ENCODE results near the gene GNG7. TPM values are rescaled to one million over a fixed set of nuclear protein-coding genes. Genes with fewer than 3 reads are reported as not detected.
"Not testable (repeated sequence)": the region's sequence is repeated elsewhere in the genome, so short reads cannot be mapped to it uniquely, and the experiment has no call there.

Gene GNG7
- total RNA-seq, 1 experiment from 2014 or later: 0.47 TPM

DNA sequence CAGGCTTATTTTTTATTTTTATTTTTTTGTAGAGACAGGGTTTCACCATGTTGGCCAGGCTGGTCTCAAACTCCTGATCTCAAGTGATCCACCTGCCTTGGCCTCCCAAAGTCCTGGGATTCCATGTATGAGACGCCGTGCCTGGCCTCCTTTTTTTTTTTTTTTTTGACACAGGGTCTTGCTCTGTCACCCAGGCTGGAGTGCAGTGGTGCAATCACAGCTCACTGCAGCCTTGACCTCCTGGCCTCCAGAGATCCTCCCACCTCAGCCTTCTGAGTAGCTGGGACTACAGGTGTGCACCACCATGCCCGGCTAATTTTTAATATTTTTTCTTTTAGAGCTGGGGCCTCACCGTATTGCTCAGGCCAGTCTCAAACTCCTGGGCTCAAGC lies 159.4 kb downstream of the GNG7 start:
- in situ Hi-C loops (cut with HindIII; ENCODE audit: low pct_unique_long_range_greater_than_20kb, low sequenced_read_pairs): not testable (repeated sequence)

DNA sequence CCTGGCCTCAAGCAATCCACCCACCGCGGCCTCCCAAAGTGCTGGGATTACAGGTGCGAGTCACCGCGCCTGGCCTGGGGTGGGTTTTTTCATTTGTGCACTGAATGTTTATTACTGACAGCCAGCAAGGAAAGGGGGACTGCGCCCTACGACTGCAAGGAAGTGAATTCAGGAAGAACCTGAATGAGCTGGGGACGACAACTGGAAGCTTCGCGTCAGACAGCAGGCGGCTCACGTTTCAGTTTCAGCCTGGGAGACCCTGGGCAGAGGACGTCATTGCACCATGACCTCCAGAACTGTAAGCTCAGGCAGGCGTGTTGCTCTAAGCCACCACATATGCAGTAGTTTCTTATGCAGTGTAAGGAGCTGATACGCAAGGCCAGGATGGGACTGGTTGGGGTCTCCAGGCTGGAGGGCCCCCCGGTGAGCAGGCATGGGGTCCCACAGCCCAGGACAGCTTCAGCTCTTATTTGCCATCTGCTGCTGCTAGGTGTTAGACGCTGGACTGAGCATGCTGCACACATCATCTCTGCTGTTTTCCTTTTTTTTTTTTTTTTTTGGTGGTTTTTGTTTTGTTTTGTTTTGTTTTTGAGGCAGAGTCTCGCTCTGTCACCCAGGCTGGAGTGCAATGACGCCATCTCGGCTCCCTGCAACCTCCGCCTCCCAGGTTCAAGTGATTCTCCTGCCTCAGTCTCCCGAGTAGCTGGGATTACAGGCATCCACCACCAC lies 160.0 kb downstream of the GNG7 start:
- DNase-seq (ENCODE audit: low read depth): peak; percentile 50
- in situ Hi-C loops (cut with HindIII; ENCODE audit: low pct_unique_long_range_greater_than_20kb, low sequenced_read_pairs): no loop called here

More for the DNA sequence above, 159.4 kb downstream of the GNG7 start:
- DNase-seq (ENCODE audit: low read depth): not testable (repeated sequence)

DNA sequence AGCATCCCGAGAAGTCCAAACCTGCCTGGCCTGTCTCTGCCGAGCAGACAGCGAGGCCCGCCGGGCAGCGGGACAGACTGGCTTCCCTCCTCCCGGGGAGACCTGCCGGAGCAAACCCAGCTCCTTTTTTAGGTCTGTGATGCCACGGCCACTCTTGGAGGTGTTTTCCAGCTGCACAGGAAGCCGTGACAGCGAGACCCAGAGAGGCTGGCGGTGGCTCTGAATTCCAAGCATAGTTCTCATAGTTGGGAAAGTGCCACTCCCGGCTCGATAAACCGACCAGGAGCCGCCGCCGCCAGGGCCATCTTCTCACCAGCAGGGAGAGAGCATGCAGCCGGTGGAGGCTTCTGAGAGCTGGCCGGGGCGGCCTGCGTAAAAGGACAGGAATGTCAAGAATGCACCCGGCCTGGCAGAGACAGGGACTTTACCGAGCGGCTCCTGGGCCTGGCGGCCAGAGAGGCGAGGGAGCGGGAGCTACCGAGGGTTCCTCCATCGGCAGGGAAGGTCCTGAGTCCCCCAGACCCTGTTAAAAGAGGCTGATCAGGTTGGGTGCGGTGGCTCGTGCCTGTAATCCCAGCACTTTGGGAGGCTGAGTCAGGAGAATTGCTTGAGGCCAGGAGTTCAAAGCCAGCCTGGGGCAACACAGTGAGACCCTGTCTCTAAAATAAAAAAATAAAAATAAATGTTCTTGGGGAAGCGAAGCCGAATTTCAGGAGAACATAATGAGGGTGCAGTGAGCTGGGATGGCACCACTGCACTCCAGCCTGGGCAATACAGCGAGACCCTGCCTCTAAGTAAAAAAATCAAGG lies 161.6 kb downstream of the GNG7 start:
- peak; percentile 94 for DNase-seq (ENCODE audit: low read depth)
- in situ Hi-C loops (cut with HindIII; ENCODE audit: low pct_unique_long_range_greater_than_20kb, low sequenced_read_pairs): no loop called here

DNA sequence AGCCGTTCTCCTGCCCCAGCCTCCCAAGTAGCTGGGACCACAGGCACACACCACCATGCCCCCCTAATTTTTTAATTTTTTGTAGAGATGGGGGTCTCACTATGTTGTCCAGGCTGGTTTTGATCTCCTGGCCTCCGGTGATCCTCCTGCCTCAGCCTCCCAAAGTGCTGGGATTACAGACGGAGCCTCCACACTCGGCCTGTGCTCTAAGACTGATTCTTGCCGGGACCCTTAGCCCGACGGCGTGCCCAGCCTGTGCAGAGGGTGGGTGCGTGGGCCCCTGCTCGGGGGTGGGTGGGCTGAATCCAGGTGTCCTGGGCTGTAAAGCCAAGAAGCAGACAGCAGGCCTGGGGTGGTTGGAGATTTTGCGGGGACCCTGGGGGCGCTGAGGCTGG lies 162.2 kb downstream of the GNG7 start:
- DNase-seq (ENCODE audit: low read depth): no peak
- in situ Hi-C loops (cut with HindIII; ENCODE audit: low pct_unique_long_range_greater_than_20kb, low sequenced_read_pairs): no loop called here

DNA sequence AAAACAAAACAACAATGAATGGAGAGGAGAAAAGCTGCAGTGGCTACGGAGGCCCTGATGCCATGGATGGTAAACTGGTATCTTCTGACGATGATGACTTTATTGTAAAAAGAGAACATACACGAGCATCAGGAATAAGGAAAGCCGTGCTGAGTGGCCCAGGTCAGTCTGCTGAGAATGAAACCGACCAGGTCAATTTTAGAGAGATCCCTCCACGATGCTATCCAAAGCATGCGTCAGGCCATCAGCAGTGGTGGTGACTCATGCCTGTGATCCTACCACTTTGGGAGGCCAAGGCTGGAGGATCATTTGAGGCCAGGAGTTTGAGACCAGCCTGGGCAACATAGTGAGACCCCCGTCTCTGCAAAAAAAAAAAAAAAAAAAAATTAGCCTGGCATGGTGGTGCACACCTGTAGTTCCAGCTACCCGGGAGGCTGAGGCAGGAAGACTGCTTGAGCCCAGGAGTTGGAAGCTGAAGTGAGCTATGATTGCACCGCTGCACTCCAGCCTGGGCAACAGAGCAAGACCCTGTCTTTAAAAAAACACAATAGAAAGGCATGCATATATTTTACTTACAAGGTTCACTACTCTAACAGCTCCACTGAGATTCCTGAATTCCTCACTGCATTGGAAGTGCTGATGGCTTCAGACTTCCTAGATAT lies 164.3 kb downstream of the GNG7 start:
- in situ Hi-C loops (cut with HindIII; ENCODE audit: low pct_unique_long_range_greater_than_20kb, low sequenced_read_pairs): no loop called here
- DNase-seq (ENCODE audit: low read depth): no peak

GRCh38 chr19:2537584-2537983 lies 164.9 kb downstream of the GNG7 start:
- DNase-seq (ENCODE audit: low read depth); in situ Hi-C loops (cut with HindIII; ENCODE audit: low pct_unique_long_range_greater_than_20kb, low sequenced_read_pairs): not testable (repeated sequence)

- no peak for DNase-seq (ENCODE audit: low read depth)
- in situ Hi-C loops (cut with HindIII; ENCODE audit: low pct_unique_long_range_greater_than_20kb, low sequenced_read_pairs): no loop called here
These were observed 166.0 kb downstream of the GNG7 start for GRCh38 chr19:2536461-2536860.

- in situ Hi-C loops (cut with HindIII; ENCODE audit: low pct_unique_long_range_greater_than_20kb, low sequenced_read_pairs): no loop called here
- DNase-seq (ENCODE audit: low read depth): no peak
These were observed 168.0 kb downstream of the GNG7 start for GRCh38 chr19:2534423-2535013.

GRCh38 chr19:2533686-2534422 lies 168.6 kb downstream of the GNG7 start:
- in situ Hi-C loops (cut with HindIII; ENCODE audit: low pct_unique_long_range_greater_than_20kb, low sequenced_read_pairs): no loop called here

GRCh38 chr19:2533072-2533425 lies 169.4 kb downstream of the GNG7 start:
- DNase-seq (ENCODE audit: low read depth): no peak
- in situ Hi-C loops (cut with HindIII; ENCODE audit: low pct_unique_long_range_greater_than_20kb, low sequenced_read_pairs): no loop called here

More at GRCh38 chr19:2533686-2534422, 168.6 kb downstream of the GNG7 start:
- DNase-seq (ENCODE audit: low read depth): no peak

GRCh38 chr19:2532252-2533071 lies 170.0 kb downstream of the GNG7 start:
- peak; percentile 38 for DNase-seq (ENCODE audit: low read depth)
- in situ Hi-C loops (cut with HindIII; ENCODE audit: low pct_unique_long_range_greater_than_20kb, low sequenced_read_pairs): no loop called here

GRCh38 chr19:2529942-2530341 lies 172.6 kb downstream of the GNG7 start:
- in situ Hi-C loops (cut with HindIII; ENCODE audit: low pct_unique_long_range_greater_than_20kb, low sequenced_read_pairs); DNase-seq (ENCODE audit: low read depth): not testable (repeated sequence)

DNA sequence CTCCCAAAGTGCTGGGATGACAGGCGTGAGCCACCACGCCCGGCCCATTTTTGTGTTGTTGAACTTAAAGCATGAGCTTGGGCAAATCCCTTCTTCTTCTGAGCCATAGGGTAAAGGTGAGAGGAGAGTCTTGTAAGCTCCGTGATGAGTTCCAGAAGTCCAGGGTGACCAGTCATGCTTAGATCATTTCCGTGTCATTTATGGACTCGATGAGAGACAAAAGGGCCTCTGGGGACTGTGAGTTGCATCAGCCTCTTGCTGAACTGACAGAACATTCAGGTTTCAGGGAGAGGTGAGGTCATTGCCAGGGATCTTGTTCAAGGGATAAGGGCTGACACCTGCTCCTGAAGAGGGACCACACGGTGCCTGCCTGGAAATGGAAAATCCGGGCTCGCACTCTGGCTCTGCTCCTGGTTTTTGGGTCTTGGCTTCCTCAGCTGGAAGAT lies 173.0 kb downstream of the GNG7 start:
- in situ Hi-C loops (cut with HindIII; ENCODE audit: low pct_unique_long_range_greater_than_20kb, low sequenced_read_pairs): no loop called here
- peak; percentile 70 for DNase-seq (ENCODE audit: low read depth)

GRCh38 chr19:2528675-2529101 lies 173.8 kb downstream of the GNG7 start:
- in situ Hi-C loops (cut with HindIII; ENCODE audit: low pct_unique_long_range_greater_than_20kb, low sequenced_read_pairs): no loop called here
- no peak for DNase-seq (ENCODE audit: low read depth)

DNA sequence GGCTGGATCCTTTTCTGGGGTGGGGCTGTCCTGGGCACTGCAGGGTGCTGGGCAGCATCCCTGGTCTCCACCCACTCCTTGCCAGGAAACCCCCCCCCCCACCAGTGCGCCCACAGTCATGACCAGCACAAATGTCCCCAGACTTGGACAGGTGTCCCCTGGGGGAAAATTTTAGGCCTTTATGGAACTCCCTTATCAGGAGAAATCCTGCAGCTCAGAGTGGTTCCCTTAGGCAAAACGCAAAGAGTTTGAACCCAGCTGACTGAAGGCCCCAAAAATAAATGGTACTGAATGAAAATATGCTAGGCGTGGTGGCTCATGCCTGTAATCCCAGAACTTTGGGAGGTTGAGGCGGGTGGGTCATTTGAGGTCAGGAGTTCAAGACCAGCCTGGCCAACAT lies 174.8 kb downstream of the GNG7 start:
- in situ Hi-C loops (cut with HindIII; ENCODE audit: low pct_unique_long_range_greater_than_20kb, low sequenced_read_pairs): no loop called here
- DNase-seq (ENCODE audit: low read depth): no peak

DNA sequence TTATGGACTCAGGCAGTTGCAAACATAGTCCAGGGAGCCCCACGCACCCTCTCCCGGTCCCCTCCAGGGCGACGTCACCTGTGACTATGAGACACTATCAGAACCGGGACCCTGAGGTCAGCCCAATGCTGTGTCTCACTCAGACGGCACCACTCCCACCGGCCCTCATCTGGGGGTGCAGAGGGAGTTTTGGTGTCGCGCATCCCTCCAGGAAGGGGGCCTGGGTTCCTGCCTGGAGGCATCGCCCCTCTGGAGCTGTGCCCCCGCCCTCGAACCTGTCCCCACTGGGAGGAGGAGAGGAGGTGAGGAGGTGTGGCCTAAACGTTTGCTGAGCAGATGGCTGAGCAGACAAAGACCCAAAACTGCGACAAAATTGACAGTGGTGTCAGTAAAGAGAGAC lies 175.3 kb downstream of the GNG7 start:
- DNase-seq (ENCODE audit: low read depth): no peak
- in situ Hi-C loops (cut with HindIII; ENCODE audit: low pct_unique_long_range_greater_than_20kb, low sequenced_read_pairs): no loop called here
